HG02610 (cell line): Measurements from ENCODE around the gene TERT.
"Not testable (repeated sequence)": the region's sequence is repeated elsewhere in the genome, so short reads cannot be mapped to it uniquely, and the experiment has no call there.

ENCODE experiments used
- ATAC-seq: cut with Tn5 transposase; IDR thresholded peaks from one replicate; pipeline ENCODE4 v1.9.1; 2021; ENCODE audit warnings: mild to moderate bottlenecking, moderate library complexity; ENCODE audit not compliant: unreplicated experiment

The TERT gene

DNA sequence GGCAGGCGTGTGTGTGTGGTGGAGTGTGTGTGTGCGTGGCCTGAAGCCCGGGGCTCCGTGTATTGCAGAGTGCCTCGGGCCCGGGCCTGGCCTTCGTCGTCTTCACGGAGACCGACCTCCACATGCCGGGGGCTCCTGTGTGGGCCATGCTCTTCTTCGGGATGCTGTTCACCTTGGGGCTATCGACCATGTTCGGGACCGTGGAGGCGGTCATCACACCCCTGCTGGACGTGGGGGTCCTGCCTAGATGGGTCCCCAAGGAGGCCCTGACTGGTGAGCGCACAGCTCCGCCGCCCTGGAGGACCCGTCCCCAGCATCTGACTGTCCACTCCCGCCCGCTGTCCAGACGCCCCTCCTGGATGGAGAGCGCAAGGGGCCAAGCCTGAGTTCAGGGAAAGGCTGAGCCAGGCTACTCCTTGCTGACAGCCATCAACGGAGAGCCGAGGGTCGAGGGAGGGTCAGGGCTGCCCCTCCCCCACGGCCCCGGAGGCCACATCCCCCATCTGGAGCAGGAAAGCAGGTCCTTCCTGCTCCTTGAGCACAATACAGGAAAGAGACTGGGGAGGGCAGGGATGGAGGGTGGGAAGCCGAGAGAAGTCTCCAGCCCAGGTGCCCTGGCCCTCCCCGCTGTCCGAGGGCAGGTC, 51.3 kb downstream of the TERT start:
- no peak for ATAC-seq

DNA sequence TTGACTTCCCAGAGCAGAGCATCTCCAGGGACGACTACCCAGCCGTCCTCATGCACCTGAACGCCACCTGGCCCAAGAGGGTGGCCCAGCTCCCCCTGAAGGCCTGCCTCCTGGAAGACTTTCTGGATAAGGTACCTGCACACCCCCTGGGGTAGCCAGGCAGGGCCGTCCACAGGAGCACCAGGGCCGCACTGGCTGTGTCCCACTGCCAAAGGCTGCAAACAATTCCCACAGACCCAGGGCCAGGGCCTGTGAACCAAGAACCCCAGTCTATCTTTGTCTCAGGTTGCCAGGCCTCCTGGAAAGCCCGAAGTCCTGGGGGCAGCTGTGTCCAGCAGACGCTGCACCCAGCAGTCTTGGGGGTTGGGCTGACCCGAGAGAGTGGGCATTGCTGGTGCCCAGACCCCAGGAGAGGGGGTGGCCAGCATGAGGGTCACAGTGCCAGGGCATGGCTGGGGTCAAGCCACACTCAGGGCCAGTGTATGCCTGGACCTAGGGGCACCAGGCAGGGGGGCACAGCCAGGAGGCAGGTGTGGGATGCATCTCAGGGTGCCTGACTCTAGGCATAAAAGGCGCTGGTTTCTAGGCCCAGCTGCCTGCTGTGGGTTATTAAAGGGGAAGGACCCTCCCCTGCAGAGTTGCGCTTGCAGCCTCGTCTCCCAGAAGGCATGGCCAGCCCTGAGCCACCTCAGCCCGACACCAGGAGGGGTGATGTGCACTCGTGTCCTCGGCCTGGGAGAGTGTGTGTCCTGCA, 52.0 kb downstream of the TERT start:
- no peak for ATAC-seq

DNA sequence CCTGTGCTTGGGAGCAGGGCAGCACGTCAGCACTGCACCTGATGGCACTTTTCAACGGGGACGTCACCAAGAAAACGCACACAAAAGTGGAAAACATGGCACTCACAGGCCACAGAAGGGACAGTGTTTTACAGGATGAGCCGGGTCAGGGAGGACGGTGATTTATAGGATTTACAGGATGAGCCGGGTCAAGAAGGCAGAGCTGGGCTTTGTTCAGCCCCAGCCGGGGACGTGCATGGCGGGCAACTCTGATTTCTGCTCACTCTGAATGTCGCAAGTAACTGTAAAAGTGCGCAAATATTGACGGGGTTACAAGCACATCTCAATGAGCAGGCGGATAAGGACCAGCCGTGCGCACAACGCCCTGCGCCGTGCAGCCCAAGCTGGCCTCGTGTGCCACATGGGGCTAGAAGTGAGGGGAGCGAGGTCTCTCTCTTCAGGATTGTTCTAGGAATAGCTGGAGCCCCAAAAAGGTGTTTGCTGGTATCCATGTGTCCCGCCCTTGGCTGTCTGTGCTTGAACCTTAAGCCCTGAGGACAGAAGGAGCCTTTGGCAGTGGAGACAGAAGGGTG, 53.3 kb downstream of the TERT start:
- ATAC-seq, result no peak

DNA sequence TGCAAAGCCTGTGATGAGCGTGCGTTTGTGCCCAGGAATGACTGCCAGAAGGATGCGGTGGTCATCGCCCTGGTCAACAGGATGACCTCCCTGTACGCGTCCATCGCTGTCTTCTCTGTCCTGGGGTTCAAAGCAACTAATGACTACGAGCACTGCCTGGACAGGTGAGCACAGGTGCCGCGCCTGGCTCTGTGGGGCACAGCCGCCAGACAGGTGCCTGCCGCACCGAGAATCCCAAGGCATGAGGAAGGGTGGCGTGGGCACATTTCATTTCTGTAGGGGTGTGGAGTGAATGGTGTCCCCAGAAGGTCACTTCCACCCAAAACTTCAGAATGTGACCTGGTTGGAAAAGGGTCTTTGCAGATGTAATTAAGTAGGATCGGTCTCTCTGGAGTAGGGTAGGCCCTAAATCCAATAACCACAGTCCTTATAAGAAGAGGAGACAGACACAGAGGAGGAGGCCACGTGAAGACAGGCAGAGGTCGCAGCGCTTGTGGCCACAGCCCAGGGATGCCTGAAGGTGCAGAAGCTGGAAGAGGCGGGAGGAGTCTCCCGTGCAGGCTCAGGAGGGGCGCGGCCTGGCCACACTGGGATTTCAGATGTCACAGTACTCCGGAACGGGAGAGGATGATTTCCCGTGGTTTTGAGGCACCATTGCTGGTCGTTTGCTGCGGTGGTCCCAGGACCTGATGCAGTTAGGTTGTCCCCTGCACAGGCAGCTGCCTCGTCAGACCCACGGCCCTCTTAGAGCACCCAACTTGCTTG, 54.2 kb downstream of the TERT start:
- no peak for ATAC-seq

DNA sequence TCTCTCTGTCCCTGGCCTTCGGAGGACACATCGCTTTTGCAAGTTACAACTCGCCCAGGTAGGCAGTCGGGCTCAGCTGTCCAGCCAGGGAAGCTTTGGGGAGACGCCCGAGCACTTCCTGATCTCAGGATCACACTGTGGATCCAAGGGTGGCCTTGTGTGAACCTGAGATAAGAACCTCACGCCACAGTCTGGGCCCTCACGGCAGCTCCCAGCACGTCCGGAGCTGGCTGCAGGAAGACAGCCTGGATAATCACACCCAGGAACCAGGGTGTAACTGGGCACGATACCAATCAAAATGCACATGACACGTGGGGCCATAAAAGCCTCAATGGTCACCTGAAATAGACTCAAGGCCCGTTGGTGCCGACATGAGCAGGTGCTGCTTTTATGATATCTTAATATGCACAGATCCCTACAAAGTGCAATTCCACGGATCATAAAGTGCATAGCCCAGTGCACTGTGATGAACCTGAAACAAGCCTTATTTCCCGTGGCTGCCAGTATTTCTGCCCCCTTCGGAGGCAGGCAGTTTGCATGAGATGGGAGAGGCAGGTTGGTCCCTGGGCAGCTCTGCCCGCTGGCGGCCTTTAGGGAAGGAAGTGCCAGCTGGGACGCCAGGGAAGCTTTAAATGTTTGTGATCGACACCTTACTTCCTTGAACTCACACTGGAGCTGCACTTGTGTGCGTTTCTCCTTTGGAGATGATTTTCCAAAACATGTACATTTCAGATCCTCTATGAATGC, 55.2 kb downstream of the TERT start:
- ATAC-seq, result no peak

DNA sequence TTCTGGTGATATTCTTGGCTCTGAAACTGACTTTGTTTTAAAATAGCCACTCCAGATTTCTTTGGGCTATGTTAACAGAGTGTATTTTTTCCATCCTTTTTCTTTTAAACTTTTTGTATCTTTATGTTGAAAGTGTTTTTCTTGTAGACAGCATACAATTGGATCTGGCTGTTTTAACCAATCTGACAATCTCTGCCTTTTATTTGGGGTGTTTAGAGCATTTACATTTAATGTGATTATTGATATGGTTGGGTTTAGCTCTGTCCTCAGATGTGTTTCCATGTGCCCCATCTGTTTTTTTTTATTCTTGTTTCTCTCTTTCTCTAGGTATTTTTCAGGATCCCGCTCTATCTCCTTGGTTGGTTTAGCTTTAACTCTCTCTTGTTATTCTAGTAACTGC, 59.0 kb downstream of the TERT start:
- no peak for ATAC-seq

DNA sequence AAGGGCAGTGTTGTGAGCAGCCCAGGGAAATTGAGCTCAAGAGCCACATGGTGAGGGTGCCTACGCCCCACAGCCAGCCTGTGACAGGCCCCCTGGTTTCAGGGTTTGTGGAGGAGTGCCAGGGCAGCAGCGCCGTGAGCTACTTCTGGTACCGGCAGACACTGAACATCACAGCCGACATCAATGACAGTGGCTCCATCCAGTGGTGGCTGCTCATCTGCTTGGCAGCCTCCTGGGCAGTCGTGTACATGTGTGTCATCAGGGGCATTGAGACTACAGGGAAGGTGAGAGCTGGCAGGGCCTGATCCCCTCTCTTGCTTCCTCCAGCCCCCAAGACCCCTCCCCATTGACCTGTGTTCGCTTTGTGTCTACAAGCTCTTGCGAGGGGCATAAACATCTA, 59.5 kb downstream of the TERT start:
- ATAC-seq, result no peak

DNA sequence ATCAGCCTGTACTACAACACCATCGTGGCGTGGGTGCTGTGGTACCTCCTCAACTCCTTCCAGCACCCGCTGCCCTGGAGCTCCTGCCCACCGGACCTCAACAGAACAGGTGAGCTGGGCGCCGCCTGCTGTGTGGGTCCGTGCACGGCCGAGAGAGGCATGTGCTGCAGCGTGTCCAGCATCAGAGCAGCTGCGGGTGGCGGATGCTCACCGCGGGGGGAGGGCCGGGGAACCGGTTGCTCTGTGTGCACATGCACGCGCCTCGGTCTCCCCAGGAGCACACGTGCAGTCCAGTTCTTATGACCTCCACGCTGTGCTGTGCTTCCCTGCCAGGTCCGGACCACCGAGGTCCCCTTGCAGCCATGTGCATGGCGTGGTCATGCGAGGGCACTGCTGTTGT, 62.1 kb downstream of the TERT start:
- ATAC-seq, result no peak

DNA sequence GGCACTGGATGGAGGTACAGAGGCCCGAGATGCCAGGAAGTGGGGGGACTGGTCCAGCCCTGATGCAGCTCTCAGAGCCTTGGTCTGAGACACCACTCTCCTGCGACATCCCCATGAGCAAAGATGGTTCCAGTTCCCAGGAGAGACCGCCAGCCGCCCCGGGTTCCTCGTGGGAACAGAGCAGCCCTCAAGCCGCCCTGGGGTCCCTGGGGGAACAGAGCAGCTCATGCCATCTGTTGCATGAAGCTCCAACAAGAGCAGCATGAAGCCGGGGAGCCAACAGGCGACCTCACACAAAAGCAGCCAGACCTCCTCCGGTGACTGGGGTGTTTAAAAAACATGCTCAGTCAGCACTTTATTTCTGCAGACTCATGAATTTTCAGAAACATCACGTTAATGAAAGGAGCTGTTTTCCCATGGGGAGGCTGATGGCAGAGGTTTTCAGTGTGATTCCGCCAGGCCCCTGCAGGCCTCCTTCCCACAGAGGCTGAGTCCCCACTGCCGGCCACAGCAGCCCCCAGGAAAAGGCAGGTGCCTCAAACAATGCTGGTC, 63.4 kb downstream of the TERT start:
- no peak for ATAC-seq

DNA sequence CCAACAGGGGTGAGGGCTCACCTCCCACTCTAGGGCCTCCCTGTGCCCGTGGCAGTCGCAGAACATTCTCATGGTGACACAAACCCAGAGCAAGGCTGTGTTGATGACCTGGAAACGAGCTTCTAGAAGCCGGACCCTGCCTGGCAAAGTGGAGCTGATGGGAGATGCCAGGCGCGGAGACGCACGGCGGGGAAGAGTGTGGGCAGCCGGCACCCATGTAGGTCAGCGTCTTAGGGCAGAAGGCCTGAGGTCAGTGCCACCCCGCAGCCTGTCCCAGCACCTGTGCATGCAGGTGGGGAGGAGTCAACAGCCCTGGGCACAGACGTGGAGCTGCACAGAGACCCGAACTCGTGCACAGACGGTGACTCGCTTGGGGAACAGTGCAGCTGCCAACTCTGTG, 64.3 kb downstream of the TERT start:
- no peak for ATAC-seq

DNA sequence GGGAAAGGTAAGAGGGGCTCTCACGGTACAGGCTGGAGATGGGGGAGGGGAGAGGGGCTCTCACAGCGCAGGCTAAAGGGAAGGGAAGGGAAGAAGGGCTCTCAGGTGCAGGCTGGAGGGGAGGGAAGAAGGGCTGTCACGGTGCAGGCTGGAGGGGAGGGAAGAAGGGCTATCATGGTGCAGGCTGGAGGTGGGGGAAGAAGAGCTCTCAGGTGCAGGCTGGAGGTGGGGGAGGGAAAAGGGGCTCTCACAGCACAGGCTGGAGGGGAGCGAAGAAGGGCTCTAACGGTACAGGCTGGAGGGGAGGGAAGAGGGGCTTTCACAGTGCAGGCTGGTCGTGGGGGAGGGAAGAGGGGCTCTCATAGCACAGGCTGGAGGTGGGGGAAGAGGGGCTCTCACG, 65.0 kb downstream of the TERT start:
- ATAC-seq, result no peak

DNA sequence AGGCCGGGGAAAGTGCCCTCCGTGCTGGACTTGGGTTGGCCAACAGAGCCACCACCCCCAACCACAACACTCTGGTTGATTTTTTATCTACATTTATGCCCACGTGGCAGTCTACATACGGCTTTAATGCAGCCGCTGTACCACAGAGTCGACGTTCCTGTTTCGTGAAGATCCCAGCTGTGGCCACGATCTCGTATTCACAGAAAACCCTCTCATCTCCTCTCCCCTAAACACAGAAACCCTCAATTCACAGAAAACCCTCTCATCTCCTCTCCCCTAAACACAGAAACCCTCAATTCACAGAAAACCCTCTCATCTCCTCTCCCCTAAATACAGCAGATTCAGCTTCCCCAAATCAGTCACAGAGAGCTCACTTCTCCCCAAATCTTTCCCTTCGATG, 65.8 kb downstream of the TERT start:
- ATAC-seq, result not testable (repeated sequence)

DNA sequence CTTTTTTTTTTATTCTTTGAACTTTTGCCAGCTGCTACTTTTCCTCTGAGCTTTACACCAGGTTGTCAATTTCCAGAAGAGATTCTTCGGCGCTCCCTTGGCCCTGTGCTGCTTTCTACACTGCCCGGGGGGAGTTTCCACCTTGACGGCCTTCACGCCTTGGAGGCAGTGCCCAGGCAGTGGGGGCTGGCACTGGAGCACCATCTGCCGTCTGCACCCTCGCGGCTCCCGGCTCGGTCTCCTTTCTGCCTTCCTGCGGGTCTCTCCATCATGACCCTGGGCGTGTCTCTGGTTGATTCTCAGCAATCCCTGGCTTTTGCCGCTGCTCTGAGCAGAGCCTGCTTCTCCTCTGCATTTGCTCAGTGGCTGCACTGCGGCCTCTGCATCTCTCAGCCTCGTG, 66.7 kb downstream of the TERT start:
- no peak for ATAC-seq

DNA sequence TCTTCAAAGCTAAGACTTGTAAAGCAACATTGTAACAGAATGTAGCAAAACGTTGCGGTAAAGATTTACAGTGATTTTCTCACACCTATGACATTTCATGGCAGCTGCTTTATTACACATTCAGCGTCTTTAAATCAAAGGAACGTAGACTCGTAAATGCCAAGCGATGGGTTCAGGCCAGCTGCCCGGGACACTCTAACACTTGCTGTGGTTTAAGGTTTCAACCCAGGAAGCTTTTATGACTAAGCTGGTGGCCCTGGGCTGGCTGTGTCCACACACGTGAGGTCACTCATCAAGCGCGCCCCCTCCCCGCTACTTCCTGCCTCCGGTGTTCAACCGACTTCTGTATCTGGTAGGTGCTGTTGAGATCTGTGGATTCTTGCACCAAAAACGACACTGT, 67.2 kb downstream of the TERT start:
- ATAC-seq, result no peak

DNA sequence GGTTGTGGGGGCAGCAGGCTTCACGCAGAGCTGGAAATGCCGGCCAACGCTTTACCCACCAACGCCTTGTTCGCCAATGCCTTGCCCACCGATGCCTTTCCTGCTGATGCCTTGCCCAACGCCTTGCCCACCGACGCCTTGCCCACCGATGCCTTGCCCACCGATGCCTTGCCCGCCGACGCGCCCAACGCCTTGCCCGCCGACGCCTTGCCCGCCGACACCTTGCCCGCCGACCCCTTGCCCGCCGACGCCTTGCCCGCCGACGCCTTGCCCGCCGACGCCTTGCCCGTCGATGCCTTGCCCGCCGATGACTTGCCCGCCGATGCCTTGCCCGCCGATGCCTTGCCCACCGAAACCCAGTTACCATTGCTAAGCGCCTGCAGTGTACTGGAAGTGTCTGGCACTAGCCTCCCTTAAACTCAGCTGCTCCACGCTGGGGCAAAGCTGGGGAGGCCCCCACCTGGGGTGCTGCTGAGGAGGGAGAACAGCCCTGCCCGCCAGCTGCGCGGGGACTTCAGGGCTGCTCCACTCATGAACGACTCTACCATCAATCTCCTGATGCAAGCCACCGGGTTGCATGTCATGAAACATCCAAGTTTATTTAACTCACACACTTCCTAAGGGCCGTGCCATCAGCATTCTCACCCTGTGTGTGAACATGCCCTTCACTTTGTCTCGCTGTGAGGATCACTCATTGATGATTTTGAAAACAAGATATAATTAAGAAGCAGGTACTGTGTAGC, 67.9 kb downstream of the TERT start:
- no peak for ATAC-seq

DNA sequence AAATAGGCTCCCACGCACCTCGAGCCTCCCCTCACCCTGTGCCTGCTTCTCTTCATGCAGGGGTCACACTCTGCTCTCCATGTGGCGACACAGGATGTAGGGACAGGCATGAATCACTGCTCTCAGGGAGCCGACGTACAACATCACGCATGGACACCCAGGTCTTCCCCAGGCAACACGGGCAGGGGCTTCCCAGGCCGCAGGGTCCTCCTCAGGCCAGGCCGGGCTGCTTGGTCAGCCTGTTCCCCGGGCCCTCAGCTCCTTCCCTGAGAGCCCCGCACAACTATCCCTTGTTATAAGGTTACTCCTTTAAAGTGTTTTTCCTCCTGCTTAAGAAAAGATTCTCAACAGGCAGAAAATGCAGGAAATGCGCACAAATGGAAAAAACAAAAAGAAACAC, 68.6 kb downstream of the TERT start:
- no peak for ATAC-seq

DNA sequence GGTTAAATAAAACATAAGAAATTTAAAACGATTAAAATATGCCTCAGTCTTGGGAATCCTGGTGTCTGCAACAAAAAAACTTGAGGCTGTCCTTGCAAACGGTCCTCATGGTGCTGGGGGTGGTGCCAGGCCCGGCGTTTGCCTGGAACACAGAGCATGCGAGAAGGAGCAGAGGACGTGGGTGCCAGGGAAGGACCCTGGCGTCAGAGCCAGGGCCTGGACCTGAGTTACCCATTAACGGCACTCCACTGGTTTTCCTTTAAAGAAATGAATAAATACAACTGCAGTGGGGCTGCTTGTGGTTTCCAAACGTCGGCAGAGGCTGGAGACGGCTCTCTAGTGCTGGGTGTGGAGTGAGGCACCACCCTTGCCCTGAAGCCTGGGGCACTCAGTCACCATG, 69.8 kb downstream of the TERT start, which contains the start of gene SLC6A18:
Gene SLC6A18 (plus strand): TSS at position 301 of the 400 bp plus-strand sequence. CDS start 97 bp downstream, at position 398.
- no peak for ATAC-seq

DNA sequence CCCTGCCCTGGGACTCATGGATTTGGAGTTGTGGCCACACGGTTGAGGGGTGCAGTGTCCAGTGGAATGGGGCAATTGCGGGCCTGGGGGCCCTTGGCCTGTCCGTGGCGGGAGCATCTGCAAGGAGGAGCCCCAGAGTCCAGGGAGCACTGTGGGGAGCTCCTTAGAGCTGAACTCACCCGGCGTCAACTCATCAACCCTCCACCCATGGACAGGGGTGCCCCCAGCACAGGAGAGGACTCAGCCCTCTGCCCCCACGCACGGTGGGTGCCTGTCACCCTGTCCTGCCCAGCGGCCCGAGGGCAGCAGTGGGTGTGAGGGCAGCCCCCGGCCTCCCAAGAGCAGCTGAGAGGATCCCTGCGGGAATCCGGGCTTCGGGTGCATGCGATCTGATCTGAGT, 70.2 kb downstream of the TERT start:
- ATAC-seq, result no peak

DNA sequence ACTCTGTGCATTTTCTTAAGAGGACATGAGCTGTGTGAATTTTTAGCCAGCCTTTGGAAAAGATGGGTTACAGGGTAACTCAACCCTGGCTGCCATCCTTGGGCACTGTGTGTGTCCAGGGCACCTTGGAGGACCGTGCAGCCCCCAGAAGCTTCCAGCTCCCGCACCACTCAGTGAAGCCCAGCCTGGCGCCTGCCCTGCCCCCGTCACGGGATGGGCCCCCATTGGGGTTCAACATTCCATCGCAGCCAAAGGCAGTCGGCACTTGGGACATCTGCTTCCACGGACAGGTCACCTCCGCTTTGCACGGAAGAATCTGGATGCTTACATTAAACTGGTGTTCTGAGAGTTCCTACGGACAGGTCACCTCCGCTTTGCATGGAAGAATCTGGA, 71.6 kb downstream of the TERT start:
- no peak for ATAC-seq
